GM23248 (cell line): ENCODE data around the gene LPIN1. TPM values are rescaled to one million over a fixed set of nuclear protein-coding genes. Genes with fewer than 3 reads are reported as not detected.

ENCODE experiments used
- DNase-seq: peaks from one replicate; pipeline ENCODE4 v3.0.0-alpha.2; 2015
- H2AFZ ChIP-seq: fragments of 200-600 bp; sonication (generic); 2 replicates; pipeline ENCODE4 v1.6.1; 2016; ENCODE audit warnings: antibody characterized with exemption
- H3F3A ChIP-seq: fragments of 200-600 bp; sonication (generic); 2 replicates; pipeline ENCODE4 v1.6.1; 2016; ENCODE audit warnings: mild to moderate bottlenecking, antibody characterized with exemption, mixed run types; ENCODE audit not compliant: insufficient read depth
- H3K27ac ChIP-seq: fragments of 200-600 bp; sonication (generic); 2 replicates; pipeline ENCODE4 v1.5.1; 2016; ENCODE audit warnings: mild to moderate bottlenecking
- H3K27me3 ChIP-seq: fragments of 200-600 bp; sonication (generic); replicated peaks from 2 replicates; pipeline ENCODE4 v1.6.1; 2016; ENCODE audit warnings: mild to moderate bottlenecking; ENCODE audit not compliant: insufficient read depth
- H3K36me3 ChIP-seq: fragments of 200-600 bp; sonication (generic); 2 replicates; pipeline ENCODE4 v1.6.1; 2016; ENCODE audit warnings: low read depth, mild to moderate bottlenecking
- H3K4me1 ChIP-seq: fragments of 200-600 bp; sonication (generic); 2 replicates; pipeline ENCODE4 v1.6.1; 2016; ENCODE audit warnings: mild to moderate bottlenecking; ENCODE audit not compliant: insufficient read depth
- H3K4me2 ChIP-seq: fragments of 200-600 bp; sonication (generic); one replicate; pipeline ENCODE4 v1.6.1; 2016; ENCODE audit warnings: mild to moderate bottlenecking; ENCODE audit not compliant: unreplicated experiment
- H3K4me3 ChIP-seq: fragments of 200-600 bp; sonication (generic); 2 replicates; pipeline ENCODE4 v1.5.1; 2016; ENCODE audit warnings: mild to moderate bottlenecking
- H3K79me2 ChIP-seq: fragments of 200-600 bp; sonication (generic); 2 replicates; pipeline ENCODE4 v1.6.1; 2016; ENCODE audit warnings: mild to moderate bottlenecking; ENCODE audit not compliant: insufficient read depth
- H3K9ac ChIP-seq: fragments of 200-600 bp; sonication (generic); 2 replicates; pipeline ENCODE4 v1.6.1; 2016; ENCODE audit warnings: mild to moderate bottlenecking
- H3K9me2 ChIP-seq: fragments of 200-600 bp; sonication (generic); 2 replicates; pipeline ENCODE4 v1.6.1; 2016; ENCODE audit warnings: mixed run types, mild to moderate bottlenecking, moderate library complexity; ENCODE audit not compliant: insufficient read depth
- H3K9me3 ChIP-seq: fragments of 200-600 bp; sonication (generic); one replicate; pipeline ENCODE4 v1.6.1; 2017; ENCODE audit warnings: low read depth
- H4K20me1 ChIP-seq: fragments of 200-600 bp; sonication (generic); 2 replicates; pipeline ENCODE4 v1.6.0; 2016; ENCODE audit not compliant: insufficient read depth
- EZH2 ChIP-seq: fragments of 200-600 bp; sonication (generic); IDR thresholded peaks from 2 replicates; pipeline ENCODE4 v1.6.1; 2018; ENCODE audit warnings: antibody characterized with exemption, mild to moderate bottlenecking; ENCODE audit not compliant: insufficient read depth, poor library complexity, severe bottlenecking
- EZH2phosphoT487 ChIP-seq: fragments of 200-600 bp; sonication (generic); IDR thresholded peaks from 2 replicates; pipeline ENCODE4 v1.6.1; 2018; ENCODE audit warnings: antibody characterized with exemption, moderate library complexity, mild to moderate bottlenecking, low read depth; ENCODE audit not compliant: insufficient read depth
- WGBS, 2 experiments: methylation state at CpG; one replicate each; pipeline ENCODE4 v1.1.6; 2015 to 2017; ENCODE audit warnings: low lambda C conversion rate in 2 of 2, low coverage in 1 of 2; ENCODE audit errors: missing lambda C conversion rate in 2 of 2; 5-methylcytosine and 5-hydroxymethylcytosine counted together
- in situ Hi-C: fragments of 300-500 bp; cut with MboI; formaldehyde crosslinking; loops from 2 replicates; pipeline ENCODE4 v1.15.0; 2020
- polyA plus RNA-seq: library from polyadenylated mRNA; unstranded; fragments of >200 nt; fragmentation: Nextera tagmentation; extraction: Ambion mirVana; gene quantifications from 2 replicates; pipeline ENCODE4 v1.2.1, GENCODE V29; 2016
- total RNA-seq: library from RNA; depleted of rRNA; stranded (reverse); fragments of >200 nt; shearing (Covaris generic); gene quantifications from 2 replicates; pipeline ENCODE4 v1.2.3, GENCODE V29; 2014

LPIN1 gene
- total and polyA plus RNA-seq, 2 experiments from 2014 or later, result 11.2 to 12.6 TPM

- H3K36me3 ChIP-seq, result no peaks in the 10 kb centered on the region; the same call in 1 of the 2 replicates
Observed at GRCh38 chr2:11761259-11761658, 14.8 kb downstream of the LPIN1 start.

GRCh38 chr2:11762031-11762430 is 15.6 kb downstream of the LPIN1 start:
- no peaks in the 10 kb centered on the region for H3K9me2 ChIP-seq
- no peak overlapping the region for H3K4me2 ChIP-seq
- H3K9me3 ChIP-seq, result no peaks in the 10 kb centered on the region
- no peaks in the 10 kb centered on the region for H3F3A ChIP-seq
- no peaks in the 10 kb centered on the region for H3K27me3 ChIP-seq
- no peak overlapping the region for H3K27ac ChIP-seq
- 97 to 99% methylated on average over 14 of the region's 14 CpGs for WGBS, 2 experiments
- H3K4me3 ChIP-seq, result no peak overlapping the region
- H2AFZ ChIP-seq, result no peak overlapping the region
- H3K9ac ChIP-seq, result no peak overlapping the region
- no peaks in the 10 kb centered on the region; the same call in 1 of the 2 replicates for H3K36me3 ChIP-seq
- H3K4me1 ChIP-seq, result no peaks in the 10 kb centered on the region
- peaks cover 26% of the 10 kb centered on the region for H3K79me2 ChIP-seq
- no peak for TF ChIP-seq EZH2phosphoT487
- no peak for TF ChIP-seq EZH2
- DNase-seq, result no peak
- in situ Hi-C loops, result no loop called here
- no peaks in the 10 kb centered on the region; the same call in 1 of the 2 replicates for H4K20me1 ChIP-seq

More at GRCh38 chr2:11761259-11761658, 14.8 kb downstream of the LPIN1 start:
- Histone ChIP-seq H3K9ac (no peak overlapping the region), H3K9me3 (no peaks in the 10 kb centered on the region), H3K27ac (no peak overlapping the region), H3K9me2 (no peaks in the 10 kb centered on the region), H3K4me3 (no peak overlapping the region), H3F3A (no peaks in the 10 kb centered on the region), H4K20me1 (no peaks in the 10 kb centered on the region; the same call in 1 of the 2 replicates), H3K27me3 (no peaks in the 10 kb centered on the region), H3K4me2 (no peak overlapping the region), H3K79me2 (peaks cover 34% of the 10 kb centered on the region), H2AFZ (no peak overlapping the region), H3K4me1 (no peaks in the 10 kb centered on the region)
- no peak for TF ChIP-seq EZH2
- no peak for TF ChIP-seq EZH2phosphoT487
- in situ Hi-C loops, result no loop called here
- no peak for DNase-seq
- 71 to 83% methylated on average over 2 of the region's 2 CpGs for WGBS, 2 experiments

DNA sequence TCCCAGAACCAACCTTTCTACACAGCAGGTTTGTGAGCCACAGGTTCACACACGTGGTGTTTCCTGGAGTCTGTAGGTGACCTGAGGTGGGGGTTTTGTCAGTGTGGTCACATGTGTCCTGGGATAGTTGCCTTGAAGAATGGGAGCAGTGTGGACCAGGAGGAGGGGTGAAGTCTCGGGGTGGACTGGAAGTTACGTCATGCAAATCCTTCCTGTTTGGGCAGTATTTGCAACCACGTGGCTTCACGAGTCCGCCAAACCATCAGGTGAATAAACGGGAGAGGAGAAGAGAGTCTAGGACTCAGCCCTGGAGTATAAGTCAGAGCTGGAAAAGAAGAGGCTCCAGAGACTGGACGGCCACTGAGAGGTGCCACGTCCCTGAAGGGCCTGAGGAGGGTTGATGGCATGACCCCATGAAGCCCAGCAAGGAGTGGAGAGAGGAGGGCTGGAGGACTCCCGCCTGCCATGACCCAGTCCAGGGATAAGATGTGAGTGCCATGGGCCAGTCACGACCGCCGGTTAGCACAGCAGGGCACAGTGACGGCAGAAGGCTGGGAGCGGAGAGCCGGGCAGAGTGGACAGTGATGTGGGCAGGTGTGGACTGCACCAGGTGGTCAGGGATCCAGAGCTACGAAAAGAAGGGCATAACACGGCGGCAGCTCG is 16.5 kb downstream of the LPIN1 start:
- Histone ChIP-seq H3K79me2 (peaks cover 17% of the 10 kb centered on the region; the same call in 1 of the 2 replicates), H3K27ac (no peak overlapping the region), H3K9ac (no peak overlapping the region), H3K4me1 (no peaks in the 10 kb centered on the region), H3K9me3 (no peaks in the 10 kb centered on the region), H3F3A (no peaks in the 10 kb centered on the region), H3K36me3 (no peaks in the 10 kb centered on the region; the same call in 1 of the 2 replicates), H3K4me3 (no peak overlapping the region), H3K9me2 (no peaks in the 10 kb centered on the region), H4K20me1 (no peaks in the 10 kb centered on the region; the same call in 1 of the 2 replicates), H3K27me3 (no peaks in the 10 kb centered on the region), H2AFZ (no peak overlapping the region), H3K4me2 (no peak overlapping the region)
- in situ Hi-C loops, result no loop called here
- WGBS, 2 experiments, result 92% methylated on average over 20 of the region's 20 CpGs
- TF ChIP-seq EZH2phosphoT487 (no peak), EZH2 (no peak)
- DNase-seq, result no peak

DNA sequence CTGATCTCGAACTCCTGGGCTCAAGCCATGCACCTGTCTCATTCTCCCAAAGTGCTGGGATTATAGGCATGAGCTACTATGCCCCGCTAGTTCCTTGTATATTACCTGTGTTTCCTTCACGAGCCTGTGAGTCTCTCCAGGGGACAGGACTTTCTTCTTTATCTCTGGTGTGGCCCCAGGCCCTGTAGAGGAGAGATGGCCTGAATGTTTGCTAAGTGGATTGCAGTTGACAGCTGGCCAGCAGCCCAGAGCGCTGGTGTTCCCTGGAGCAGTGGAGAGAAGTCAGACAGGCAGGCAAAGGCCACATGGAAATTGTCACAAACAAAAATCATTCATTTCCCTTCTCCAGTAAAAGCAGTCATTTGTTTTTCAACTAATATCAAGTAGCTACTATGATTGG is 17.9 kb downstream of the LPIN1 start:
- Histone ChIP-seq H2AFZ (no peak overlapping the region), H3K9me3 (no peaks in the 10 kb centered on the region), H3K9ac (no peak overlapping the region), H3K27ac (no peak overlapping the region), H3K4me1 (no peaks in the 10 kb centered on the region), H3K36me3 (no peaks in the 10 kb centered on the region; the same call in 1 of the 2 replicates), H3K79me2 (0 out of 2 replicates have a peak, but pooled peaks cover 8% of the 10 kb centered on the region), H3K4me2 (no peak overlapping the region), H3F3A (no peaks in the 10 kb centered on the region), H4K20me1 (no peaks in the 10 kb centered on the region), H3K27me3 (no peaks in the 10 kb centered on the region), H3K9me2 (no peaks in the 10 kb centered on the region), H3K4me3 (no peak overlapping the region)
- TF ChIP-seq EZH2phosphoT487 (no peak), EZH2 (no peak)
- DNase-seq, result no peak
- WGBS, 2 experiments, result 79 to 89% methylated on average over 4 of the region's 4 CpGs
- in situ Hi-C loops, result no loop called here
